Measurements from ENCODE around the gene KLF12.
A peak's percentile ranks its signal among the peaks of the same experiment; 100 is the strongest.

Gene KLF12

GRCh38 chr13:74134777-74135325, 647 bp upstream of the KLF12 start:
- DNase-seq = no peak

DNA sequence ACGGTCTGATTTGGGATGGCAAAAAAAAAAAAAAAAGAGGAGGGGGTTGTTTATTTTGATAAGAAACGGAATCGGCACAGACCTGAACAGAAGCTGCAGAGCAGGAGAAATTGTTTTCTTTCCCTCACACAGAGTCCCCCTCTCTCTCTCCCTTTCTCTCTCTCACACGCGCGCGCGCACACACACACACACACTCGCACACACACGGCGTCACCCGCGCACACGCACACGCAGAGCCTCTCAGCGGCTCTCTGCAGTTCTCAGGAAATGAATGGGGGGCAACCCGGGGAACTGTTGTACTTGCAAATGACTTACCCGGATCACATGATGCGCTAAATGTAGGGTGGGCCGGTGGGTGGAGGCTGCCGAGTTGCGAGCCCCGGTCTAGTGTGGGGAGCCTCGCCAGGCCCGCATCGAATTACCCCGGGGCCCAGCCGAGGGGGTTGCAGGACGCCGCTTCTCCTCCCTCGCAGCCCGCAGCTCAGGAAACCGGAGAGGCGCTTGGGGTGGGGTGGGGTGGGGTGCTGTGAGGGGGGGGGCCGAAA, 475 bp downstream of the KLF12 start:
- peak; percentile 55 for DNase-seq

DNA sequence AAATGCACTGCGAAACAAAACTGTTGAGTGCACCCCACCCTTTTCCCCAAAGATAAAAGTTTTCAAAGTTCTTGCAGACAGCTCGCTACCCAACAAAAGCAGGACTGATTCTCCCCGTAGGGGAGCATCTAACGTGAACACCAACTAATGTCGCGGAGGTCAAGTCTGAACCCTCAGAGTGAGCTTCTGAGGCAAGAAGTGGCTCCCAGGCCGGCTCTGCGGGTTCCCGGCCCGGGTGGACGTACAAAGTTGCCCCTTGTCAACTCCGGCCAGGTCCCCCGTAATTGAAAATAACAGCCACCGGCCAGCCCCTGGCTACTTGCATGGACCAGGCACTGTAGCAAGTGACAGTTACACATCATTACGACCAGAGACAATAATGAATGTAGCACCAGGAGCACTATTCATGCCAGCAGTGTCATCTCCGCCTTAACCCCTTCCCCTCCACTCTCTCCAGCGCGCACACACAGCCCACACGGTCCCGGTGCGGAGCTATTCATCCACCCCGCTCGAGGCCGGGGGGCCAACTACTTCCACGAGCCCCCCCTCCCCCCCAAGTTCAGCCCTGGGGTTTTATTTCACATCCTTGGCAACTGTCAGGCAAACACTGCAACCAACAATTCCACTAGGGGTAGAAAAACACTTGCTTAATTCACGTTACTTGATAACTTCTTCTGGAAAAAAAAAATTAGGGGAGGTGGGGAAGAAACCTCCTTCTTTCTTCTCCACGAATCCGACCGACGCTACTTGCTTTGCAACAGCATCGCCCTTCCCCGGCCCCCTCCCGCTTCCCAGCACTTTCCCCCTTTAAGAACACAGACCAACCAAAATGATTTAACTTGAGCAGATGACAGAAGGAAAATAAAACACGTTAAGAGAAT, 1.2 kb downstream of the KLF12 start:
- no peak for DNase-seq

DNA sequence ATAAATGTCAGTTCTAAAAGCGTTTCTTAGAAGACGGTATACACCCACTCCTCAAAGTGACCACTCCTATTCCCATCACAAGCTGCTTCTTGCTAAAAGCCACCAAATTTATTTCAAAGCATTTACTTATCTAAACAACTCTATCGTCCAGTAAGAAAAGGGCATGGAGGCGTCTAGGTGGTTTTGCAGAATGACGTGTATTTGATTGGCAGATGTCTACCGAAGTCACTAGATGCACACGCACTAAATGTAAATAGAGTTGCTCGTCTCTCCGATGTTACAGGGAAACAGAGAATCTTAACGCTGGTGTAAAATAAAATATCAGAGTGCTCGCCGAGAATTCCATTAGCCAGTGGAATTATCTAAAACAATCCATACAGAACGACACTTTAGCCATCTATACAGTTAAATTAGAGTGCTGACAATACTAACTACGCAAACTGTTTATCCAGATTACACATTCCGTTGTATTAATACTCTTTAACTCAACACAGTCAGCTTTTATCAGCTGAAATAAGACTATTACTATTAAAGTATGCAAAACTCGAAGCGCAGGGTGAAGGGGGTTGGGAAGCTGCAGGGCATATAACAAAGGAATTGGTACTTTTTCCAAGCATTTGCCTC, 1.9 kb downstream of the KLF12 start:
- no peak for DNase-seq

DNA sequence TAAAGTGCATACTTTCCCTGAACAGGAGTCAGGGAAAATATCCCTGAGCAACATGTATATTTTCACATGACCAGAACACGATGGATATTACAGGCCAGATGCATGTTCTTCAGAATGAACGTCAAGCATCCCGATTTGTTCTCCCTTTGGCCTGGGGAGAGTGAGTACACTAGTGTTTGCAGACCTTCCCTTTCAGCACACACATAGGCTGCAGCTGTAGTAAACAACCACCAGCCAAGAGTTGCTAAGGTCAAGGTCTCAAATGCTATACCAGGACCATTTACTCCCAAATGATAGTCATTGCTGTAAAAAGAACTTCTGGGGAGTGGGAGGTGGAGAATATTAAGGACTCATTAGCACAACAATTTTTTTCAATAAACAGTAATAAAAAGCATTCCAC, 3.0 kb downstream of the KLF12 start:
- no peak for DNase-seq

- no peak for DNase-seq
Observed at GRCh38 chr13:74129500-74130191, 4.6 kb downstream of the KLF12 start.

DNA sequence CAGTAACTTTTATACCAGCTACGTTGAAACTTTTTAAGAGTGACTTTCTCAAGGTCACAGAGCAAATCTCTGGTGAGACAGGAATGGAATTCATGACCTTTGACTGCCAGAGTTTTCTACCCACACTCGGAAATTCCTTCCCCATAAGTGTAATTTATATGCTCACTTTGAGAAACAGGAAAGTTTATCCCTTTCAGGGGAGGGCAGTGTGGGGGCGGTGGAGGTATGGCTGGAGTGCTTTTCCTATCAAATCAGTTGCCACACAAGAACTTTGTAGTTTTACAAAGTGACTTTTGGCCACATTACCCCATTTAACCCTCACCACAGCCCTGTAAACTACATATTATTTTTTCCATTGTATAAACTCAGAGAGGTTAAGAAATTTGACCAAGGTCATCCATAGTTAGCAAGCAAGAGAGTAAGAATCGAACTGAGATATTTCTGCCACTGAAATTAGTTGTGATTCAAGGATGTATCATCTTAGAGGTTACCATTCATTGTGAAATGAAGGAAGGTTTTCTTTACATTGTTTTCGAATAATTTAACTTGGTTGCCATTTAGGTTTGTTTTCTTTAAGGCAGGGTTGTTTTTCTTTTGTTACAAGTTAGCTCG, 5.9 kb downstream of the KLF12 start:
- DNase-seq = no peak

DNA sequence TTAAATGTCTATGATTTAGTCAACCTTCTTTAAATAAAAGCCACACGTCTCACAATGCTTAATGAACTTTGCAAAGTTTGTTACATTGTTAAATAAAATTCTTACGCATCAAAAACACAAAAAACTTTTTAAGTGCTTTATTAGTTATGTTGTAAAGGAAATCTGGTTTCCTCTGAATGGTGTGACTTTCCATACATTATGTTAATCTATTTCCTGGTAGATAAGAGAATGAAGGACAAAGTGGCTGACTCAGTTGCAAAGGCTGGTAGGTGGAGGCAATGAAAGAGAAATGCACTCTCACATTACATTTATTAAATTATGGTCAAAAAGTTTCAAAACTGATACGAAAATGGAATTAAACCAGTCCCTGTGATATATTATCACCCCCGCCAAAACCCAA, 15.9 kb downstream of the KLF12 start:
- no peak for DNase-seq

- DNase-seq = no peak
Observed at GRCh38 chr13:74117207-74117705, 16.9 kb downstream of the KLF12 start.

DNA sequence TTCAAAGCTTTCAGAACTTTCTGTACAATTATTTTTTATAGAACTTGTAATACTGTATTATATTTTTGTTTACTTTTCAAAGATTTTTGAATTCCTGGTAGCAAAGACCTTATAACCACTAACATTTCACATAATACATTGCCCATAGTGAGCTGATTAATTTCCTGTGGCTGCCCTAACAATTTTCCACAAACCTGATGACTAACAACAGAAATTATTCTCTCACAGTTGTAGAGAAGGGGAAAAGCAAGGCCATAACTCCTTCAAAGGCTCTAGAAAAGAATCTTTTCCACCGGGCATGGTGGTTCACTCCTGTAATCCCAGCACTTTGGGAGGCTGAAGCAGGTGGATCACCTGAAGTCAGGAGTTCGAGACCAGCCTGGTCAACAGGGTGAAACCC, 19.1 kb downstream of the KLF12 start:
- no peak for DNase-seq

DNA sequence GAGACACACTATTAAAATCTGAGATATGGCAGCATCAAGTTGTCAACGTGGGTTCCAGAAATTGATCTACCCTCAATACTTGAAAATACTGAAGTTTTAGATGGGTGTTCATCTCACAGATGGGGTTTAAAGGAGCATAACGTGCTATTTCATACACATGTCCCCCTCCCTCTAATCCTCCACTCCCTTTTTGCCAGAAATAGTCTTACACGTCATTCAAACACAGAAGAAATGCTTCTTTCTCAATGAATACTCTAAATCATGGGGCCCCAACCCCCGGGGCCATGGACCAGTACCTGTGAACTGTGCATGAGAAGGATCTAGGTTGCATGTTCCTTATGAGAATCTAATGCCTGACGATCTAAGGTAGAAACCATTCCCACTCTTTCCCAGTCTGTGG, 19.6 kb downstream of the KLF12 start:
- DNase-seq = no peak

DNA sequence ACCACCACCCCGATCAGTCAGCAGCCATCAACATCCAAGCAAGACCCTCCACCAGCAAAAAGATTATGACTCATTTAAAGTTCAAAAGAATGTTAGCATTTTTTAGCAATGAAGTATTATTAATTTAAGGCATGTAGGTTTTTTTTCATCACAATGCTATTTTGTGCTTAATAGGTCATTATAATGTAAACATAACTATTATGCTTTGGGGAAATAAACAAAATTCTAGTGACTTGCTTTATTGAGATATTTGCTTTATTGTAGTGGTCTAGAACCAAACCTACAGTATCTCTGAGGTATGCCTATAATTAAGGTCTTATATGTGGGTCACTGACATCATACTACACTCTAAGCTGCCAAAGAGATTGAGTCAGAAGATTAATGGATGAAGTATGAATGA, 20.0 kb downstream of the KLF12 start:
- no peak for DNase-seq

- DNase-seq = no peak
Observed at GRCh38 chr13:74111901-74112824, 22.0 kb downstream of the KLF12 start.

GRCh38 chr13:74111399-74111798, 22.8 kb downstream of the KLF12 start:
- no peak for DNase-seq

DNA sequence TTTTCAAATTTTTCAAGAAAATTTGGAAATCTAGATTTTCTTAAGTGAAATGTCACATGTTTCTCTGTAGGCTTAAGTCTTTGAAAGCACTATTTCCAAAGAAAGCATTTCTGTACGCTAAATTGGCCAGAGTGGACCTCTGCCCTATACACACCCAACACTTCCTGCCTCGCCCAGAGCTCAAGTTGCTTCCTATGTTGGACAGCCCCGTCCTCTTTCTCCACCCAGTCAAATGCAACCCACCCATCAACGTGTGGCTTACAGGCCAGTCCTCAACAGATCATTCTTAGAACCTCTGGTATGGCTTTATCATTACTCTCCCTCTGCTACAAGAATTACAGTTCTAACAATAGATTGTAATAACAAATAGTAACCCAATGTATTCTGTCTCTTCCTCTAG, 24.2 kb downstream of the KLF12 start:
- no peak for DNase-seq

- DNase-seq = no peak
Observed at GRCh38 chr13:74107598-74107997, 26.6 kb downstream of the KLF12 start.

DNA sequence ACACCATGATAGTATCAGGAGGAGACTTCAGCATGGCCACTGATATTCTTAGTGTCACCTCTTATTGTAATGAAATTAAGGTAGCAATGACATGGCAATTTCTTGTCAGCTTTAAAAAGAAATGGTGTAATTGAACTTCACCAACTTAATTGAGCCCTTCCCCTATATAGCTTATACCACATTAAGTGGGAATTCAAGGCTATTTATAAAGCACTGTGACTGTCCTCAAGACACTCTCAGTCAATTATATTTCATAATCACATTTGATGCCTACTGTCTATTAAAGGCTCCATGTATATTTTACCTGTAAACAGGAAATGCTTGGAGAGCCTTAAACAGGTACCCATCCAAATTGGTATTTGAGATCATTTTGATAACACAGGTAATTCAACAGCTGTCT, 28.3 kb downstream of the KLF12 start:
- no peak for DNase-seq

DNA sequence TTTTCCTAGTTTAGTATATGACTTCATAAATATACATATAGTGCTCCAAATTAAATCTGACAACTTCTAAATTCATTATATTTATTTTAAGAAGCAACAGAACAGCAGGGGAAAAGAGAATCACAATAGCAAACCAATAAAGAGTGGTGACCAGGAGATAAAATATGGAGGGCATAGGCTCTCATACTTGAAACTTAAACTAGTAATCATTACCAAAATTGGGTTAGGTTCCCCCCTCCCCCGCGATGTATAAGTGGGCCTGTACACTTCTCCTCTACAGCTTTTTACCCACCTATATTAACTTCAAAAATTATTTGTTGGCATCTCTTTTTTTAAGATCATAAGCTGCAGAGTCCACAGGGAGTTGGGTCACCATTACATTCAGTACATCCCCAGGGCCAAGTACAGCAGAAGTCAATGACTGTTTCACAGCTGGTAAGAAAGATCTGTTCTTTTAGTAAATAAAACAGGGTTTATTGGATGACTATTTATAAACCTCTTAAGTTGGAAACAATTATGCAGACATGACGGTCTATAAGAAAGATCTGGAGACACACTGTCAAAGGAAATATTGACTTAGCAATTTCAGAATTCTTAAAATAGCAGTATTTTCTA, 29.4 kb downstream of the KLF12 start:
- no peak for DNase-seq

GRCh38 chr13:74103970-74104555, 30.1 kb downstream of the KLF12 start:
- DNase-seq = no peak

GRCh38 chr13:74103196-74103595, 31.0 kb downstream of the KLF12 start:
- no peak for DNase-seq

GRCh38 chr13:74102691-74103090, 31.5 kb downstream of the KLF12 start:
- no peak for DNase-seq
